PC-9 (cell line): ENCODE measurements around the gene TRIP13. TPM values are rescaled to one million over a fixed set of nuclear protein-coding genes. Genes with fewer than 3 reads are reported as not detected.
A peak's percentile ranks its signal among the peaks of the same experiment; 100 is the strongest.
"Not testable (repeated sequence)": the region's sequence is repeated elsewhere in the genome, so short reads cannot be mapped to it uniquely, and the experiment has no call there.

Source experiments
- Bru-seq: library from RNA; stranded (reverse); fragments of 400-500 nt; gene quantifications from one replicate; lab custom pipeline; 2021; lab: Mats Ljungman, UMichigan
- BruChase-seq, 2 experiments: library from RNA; stranded (reverse); fragments of 400-500 nt; gene quantifications; one replicate each; lab custom pipeline; 2021; lab: Mats Ljungman, UMichigan
- BruUV-seq: library from RNA; stranded (reverse); fragments of 400-500 nt; replicated peaks from 2 replicates; lab custom pipeline; 2021; lab: Mats Ljungman, UMichigan
- CTCF ChIA-PET: fragments of 300-600 bp; sonication (Branson Sonifier 250); formaldehyde crosslinking; loops from one replicate; lab custom pipeline; 2022; ENCODE audit warnings: antibody characterized with exemption; lab: Charles Lee
- POLR2A ChIA-PET: fragments of 300-600 bp; sonication (Branson Sonifier 250); formaldehyde crosslinking; loops from one replicate; lab custom pipeline; 2022; ENCODE audit warnings: antibody characterized with exemption; ENCODE audit not compliant: unreplicated experiment; lab: Charles Lee
- DNase-seq, 2 experiments: peaks; one replicate each; pipeline versions ENCODE4 v3.0.0 to v3.0.0-alpha.2; 2015 to 2022; ENCODE audit warnings: mixed read lengths in 1 of 2
- H2AFZ ChIP-seq: fragments of 200-600 bp; sonication (generic); 2 replicates; pipeline ENCODE4 v1.8.1; 2017; ENCODE audit warnings: antibody characterized with exemption
- H3F3A ChIP-seq: fragments of 200-600 bp; sonication (generic); 2 replicates; pipeline ENCODE4 v1.8.1; 2017; ENCODE audit warnings: antibody characterized with exemption, mild to moderate bottlenecking, low read depth; ENCODE audit not compliant: insufficient read depth
- H3K27ac ChIP-seq: fragments of 200-600 bp; sonication (generic); 2 replicates; pipeline ENCODE4 v1.6.1; 2016; ENCODE audit warnings: mixed run types
- H3K27me3 ChIP-seq: fragments of 200-600 bp; sonication (generic); 2 replicates; pipeline ENCODE4 v1.6.1; 2016; ENCODE audit warnings: low read depth, mixed run types; ENCODE audit not compliant: insufficient read depth
- H3K36me3 ChIP-seq: fragments of 200-600 bp; sonication (generic); 2 replicates; pipeline ENCODE4 v1.6.1; 2016; ENCODE audit warnings: low read depth, mixed run types
- H3K4me1 ChIP-seq: fragments of 200-600 bp; sonication (generic); replicated peaks from 2 replicates; pipeline ENCODE4 v1.6.1; 2016; ENCODE audit warnings: mixed run types; ENCODE audit not compliant: insufficient read depth
- H3K4me2 ChIP-seq: fragments of 200-600 bp; sonication (generic); 2 replicates; pipeline ENCODE4 v1.6.1; 2017; ENCODE audit warnings: mixed run types
- H3K4me3 ChIP-seq: fragments of 200-600 bp; sonication (generic); 2 replicates; pipeline ENCODE4 v1.6.1; 2016; ENCODE audit warnings: mixed run types
- H3K79me2 ChIP-seq: fragments of 200-600 bp; sonication (generic); 2 replicates; pipeline ENCODE4 v1.6.1; 2017; ENCODE audit warnings: low read depth, mixed run types
- H3K9me2 ChIP-seq: fragments of 200-600 bp; sonication (generic); 2 replicates; pipeline ENCODE4 v1.8.1; 2017; ENCODE audit warnings: mild to moderate bottlenecking; ENCODE audit not compliant: insufficient read depth
- H3K9me3 ChIP-seq: fragments of 200-600 bp; sonication (generic); 2 replicates; pipeline ENCODE4 v1.8.1; 2016; ENCODE audit warnings: low read depth; ENCODE audit not compliant: insufficient read depth
- H4K20me1 ChIP-seq: fragments of 200-600 bp; sonication (generic); 2 replicates; pipeline ENCODE4 v1.8.1; 2017; ENCODE audit not compliant: insufficient read depth
- CTCF ChIP-seq: fragments of 200-600 bp; sonication (generic); conservative IDR thresholded peaks from 2 replicates; pipeline ENCODE4 v1.6.1; 2017; ENCODE audit warnings: mixed run types, antibody characterized with exemption, mild to moderate bottlenecking, moderate library complexity
- EZH2 ChIP-seq: fragments of 200-600 bp; sonication (generic); IDR thresholded peaks from 2 replicates; pipeline ENCODE4 v1.8.0; 2017; ENCODE audit warnings: antibody characterized with exemption, low read depth
- intact Hi-C: fragments of 100-400 bp; cut with micrococcal nuclease; formaldehyde crosslinking; loops from one replicate; pipeline ENCODE4 v1.10.0; 2022; ENCODE audit not compliant: unreplicated experiment
- long read RNA-seq: library from polyadenylated mRNA; stranded (forward); transcript quantifications from one replicate; pipeline ENCODE4 v2.0.0, GENCODE V29; 2022
- total RNA-seq: library from RNA; stranded (reverse); gene quantifications from 2 replicates; pipeline ENCODE4 v1.2.3, GENCODE V29; 2021

The TRIP13 gene
- total RNA-seq (56.1 and 74.0 TPM in 2 replicates), Bru-seq, nascent RNA (percentile 83 among the genes with signal in this experiment), BruChase-seq, experiment 1, labeled RNA remaining after a 2-hour chase (percentile 77 among the genes with signal in this experiment), BruChase-seq, experiment 2, labeled RNA remaining after a 6-hour chase (percentile 93 among the genes with signal in this experiment)
- long read RNA-seq, transcript TRIP13-201 (13 exons, 2,672 nt), result major isoform, 248 of 284 reads
- long read RNA-seq, partial matches to known transcripts, result 12 of 284 reads
- long read RNA-seq, other reads (novel, unspliced or antisense), result 22 of 284 reads

DNA sequence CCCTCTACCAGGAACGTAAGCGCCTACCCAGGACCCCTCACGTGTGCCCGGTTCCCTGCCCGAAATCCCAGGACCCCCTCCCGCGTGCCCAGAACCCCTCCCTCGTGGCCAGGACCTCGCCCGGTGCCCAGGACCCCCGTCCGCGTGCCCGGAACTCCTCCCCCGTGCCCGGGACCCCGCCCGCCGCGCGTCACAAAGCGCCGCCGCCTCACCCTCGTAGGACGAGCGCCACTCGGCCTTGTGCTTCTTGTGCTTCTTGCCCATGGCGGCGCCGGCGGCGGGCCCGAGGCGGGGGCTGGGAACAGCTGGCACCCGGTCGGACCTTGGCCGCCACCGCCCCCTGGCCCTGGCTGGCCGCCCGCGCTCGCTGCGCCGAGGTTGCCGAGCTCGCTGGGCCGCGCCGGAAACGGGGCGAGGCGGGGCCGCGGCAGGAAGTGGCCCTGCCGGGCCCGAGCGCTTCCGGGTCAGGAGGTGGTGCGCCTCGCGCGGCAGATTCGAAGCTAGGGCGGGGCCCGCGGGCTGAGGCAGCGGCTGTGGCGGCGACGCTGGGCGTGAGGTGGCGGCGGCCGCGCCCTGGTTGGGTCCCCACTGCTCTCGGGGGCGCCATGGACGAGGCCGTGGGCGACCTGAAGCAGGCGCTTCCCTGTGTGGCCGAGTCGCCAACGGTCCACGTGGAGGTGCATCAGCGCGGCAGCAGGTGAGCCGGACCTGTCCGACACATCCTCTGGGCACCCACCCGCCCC, at the start of gene TRIP13, which contains the start of gene BRD9:
Gene TRIP13, plus strand, starts transcription at position 491 of the 743 bp plus-strand sequence. Its CDS starts 115 bp downstream, at position 606.
Gene BRD9, minus strand, starts transcription at position 408 of the 743 bp plus-strand sequence. Its CDS starts 144 bp downstream, at position 264.
- ChIA-PET POLR2A (interaction anchor here (0.5 to 0.8 kb wide), 3 partner anchors 259 to 908 kb away, joined by 3 to 4 read pairs (median 4); no protein-coding TSS in a partner anchor), CTCF (interaction anchor here (0.6 to 1.4 kb wide), 4 partner anchors 223 to 576 kb away, joined by 3 to 4 read pairs (median 4); no protein-coding TSS in a partner anchor)
- no peaks in the 10 kb centered on the region for H3K9me2 ChIP-seq
- intact Hi-C loops, result loop anchor here (1.0 to 5.0 kb wide), 2 partner anchors 221 to 280 kb away; partner anchors contain the start of gene CEP72
- TF ChIP-seq EZH2 (no peak), CTCF (peak; percentile 27; the same call in 1 of the 2 replicates)
- H3F3A ChIP-seq, result no peaks in the 10 kb centered on the region; the same call in 1 of the 2 replicates
- peaks cover 65% of the 10 kb centered on the region for H3K79me2 ChIP-seq
- peaks cover 30% of the 10 kb centered on the region for H3K36me3 ChIP-seq
- peak within 1 kb of the TSS; percentile 98 for H3K4me2 ChIP-seq
- peak within 1 kb of the TSS; percentile 87 for H2AFZ ChIP-seq
- H3K27me3 ChIP-seq, result no peaks in the 10 kb centered on the region
- BruUV-seq, result no TSS peak
- H3K4me1 ChIP-seq, result peaks cover 18% of the 10 kb centered on the region
- no peaks in the 10 kb centered on the region; the same call in none of the 2 replicates for H4K20me1 ChIP-seq
- peak; percentile 78 to 97 for DNase-seq
- peak within 1 kb of the TSS; percentile 64 for H3K4me3 ChIP-seq
- H3K27ac ChIP-seq, result peak within 1 kb of the TSS; percentile 44
- no peaks in the 10 kb centered on the region for H3K9me3 ChIP-seq

DNA sequence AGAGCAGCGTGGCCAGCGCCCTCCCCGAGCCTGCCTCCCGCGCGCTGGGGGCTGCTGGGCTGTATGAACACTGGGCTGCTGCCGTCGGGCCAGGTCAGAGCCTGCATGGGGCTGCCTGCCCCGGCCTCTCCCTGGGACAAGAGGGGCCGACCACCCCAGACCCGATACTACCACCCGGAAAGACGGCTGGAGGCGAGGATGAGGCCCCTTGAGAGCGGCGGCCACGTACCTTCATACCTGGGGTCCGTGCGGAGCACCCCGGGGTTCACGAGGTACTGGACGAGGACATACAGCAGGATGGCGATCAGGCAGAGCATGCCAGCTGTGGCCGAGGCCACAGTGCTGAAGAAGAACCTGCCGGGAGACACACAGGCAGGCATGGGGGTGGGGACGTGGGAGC, 49.3 kb upstream of the TRIP13 start:
- H3K4me3 ChIP-seq, H3K4me1 ChIP-seq, H3K27ac ChIP-seq, BruUV-seq, CTCF ChIA-PET, H3K36me3 ChIP-seq, H3K9me2 ChIP-seq, DNase-seq, intact Hi-C loops, POLR2A ChIA-PET, H3K4me2 ChIP-seq, H3K9me3 ChIP-seq, H3K79me2 ChIP-seq, H3F3A ChIP-seq, H4K20me1 ChIP-seq, H2AFZ ChIP-seq: not testable (repeated sequence)
- H3K27me3 ChIP-seq, result peaks cover 22% of the 10 kb centered on the region

DNA sequence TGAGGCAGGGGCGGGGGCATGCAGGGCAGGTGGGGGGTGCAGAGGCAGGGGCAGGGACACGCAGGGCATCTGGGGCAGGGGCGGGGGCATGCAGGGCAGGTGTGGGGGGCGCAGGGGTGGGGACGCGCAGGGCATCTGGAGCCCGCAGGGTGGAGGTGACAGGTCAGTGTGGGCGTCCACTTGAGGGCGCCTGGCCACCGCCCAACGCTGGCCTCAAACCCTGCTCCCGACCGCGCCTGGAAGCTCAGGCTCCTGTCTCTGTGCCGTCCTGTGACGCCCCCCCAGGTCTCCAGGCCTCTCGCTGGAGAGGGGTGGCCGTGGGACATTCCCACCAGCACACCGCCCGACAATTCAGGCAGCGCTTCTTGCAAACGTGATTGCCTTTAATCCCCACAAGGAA, 48.8 kb upstream of the TRIP13 start:
- H3K27ac ChIP-seq, H3K4me3 ChIP-seq, H3K9me3 ChIP-seq, H3F3A ChIP-seq, H3K79me2 ChIP-seq, H4K20me1 ChIP-seq, H3K4me2 ChIP-seq, POLR2A ChIA-PET, H2AFZ ChIP-seq, intact Hi-C loops, H3K36me3 ChIP-seq, H3K4me1 ChIP-seq, DNase-seq, H3K9me2 ChIP-seq, CTCF ChIA-PET, BruUV-seq: not testable (repeated sequence)
- H3K27me3 ChIP-seq, result peaks cover 22% of the 10 kb centered on the region

GRCh38 chr5:844426-844825, 48.3 kb upstream of the TRIP13 start:
- H3K4me2 ChIP-seq, POLR2A ChIA-PET, H3K9me2 ChIP-seq, H3K36me3 ChIP-seq, H2AFZ ChIP-seq, H3K9me3 ChIP-seq, DNase-seq, H4K20me1 ChIP-seq, H3K4me3 ChIP-seq, BruUV-seq, H3K27ac ChIP-seq, H3F3A ChIP-seq, CTCF ChIA-PET, intact Hi-C loops, H3K4me1 ChIP-seq, H3K79me2 ChIP-seq: not testable (repeated sequence)
- peaks cover 24% of the 10 kb centered on the region for H3K27me3 ChIP-seq

GRCh38 chr5:845031-845675, 47.5 kb upstream of the TRIP13 start:
- CTCF ChIA-PET, H4K20me1 ChIP-seq, H3K9me3 ChIP-seq, BruUV-seq, intact Hi-C loops, H3K4me3 ChIP-seq, H3K27ac ChIP-seq, POLR2A ChIA-PET, H3K9me2 ChIP-seq, H3K4me1 ChIP-seq, H3K79me2 ChIP-seq, H3K4me2 ChIP-seq, H3F3A ChIP-seq, H3K36me3 ChIP-seq, H2AFZ ChIP-seq, DNase-seq: not testable (repeated sequence)
- peaks cover 30% of the 10 kb centered on the region for H3K27me3 ChIP-seq
